Stimulated activated CD4-positive, alpha-beta T cell treated with anti-CD3 and anti-CD28 coated beads, Interleukin-1b, Interleukin-23, amount 100 ng/mL, for 24 hours (primary cell): ENCODE results near the gene ZNF804B.

Experiments
- DNase-seq, 4 experiments: peaks; one replicate each; pipeline ENCODE4 v3.0.0-alpha.2; 2020; ENCODE audit warnings: low read depth in 4 of 4, low spot score in 1 of 4

The ZNF804B gene

DNA sequence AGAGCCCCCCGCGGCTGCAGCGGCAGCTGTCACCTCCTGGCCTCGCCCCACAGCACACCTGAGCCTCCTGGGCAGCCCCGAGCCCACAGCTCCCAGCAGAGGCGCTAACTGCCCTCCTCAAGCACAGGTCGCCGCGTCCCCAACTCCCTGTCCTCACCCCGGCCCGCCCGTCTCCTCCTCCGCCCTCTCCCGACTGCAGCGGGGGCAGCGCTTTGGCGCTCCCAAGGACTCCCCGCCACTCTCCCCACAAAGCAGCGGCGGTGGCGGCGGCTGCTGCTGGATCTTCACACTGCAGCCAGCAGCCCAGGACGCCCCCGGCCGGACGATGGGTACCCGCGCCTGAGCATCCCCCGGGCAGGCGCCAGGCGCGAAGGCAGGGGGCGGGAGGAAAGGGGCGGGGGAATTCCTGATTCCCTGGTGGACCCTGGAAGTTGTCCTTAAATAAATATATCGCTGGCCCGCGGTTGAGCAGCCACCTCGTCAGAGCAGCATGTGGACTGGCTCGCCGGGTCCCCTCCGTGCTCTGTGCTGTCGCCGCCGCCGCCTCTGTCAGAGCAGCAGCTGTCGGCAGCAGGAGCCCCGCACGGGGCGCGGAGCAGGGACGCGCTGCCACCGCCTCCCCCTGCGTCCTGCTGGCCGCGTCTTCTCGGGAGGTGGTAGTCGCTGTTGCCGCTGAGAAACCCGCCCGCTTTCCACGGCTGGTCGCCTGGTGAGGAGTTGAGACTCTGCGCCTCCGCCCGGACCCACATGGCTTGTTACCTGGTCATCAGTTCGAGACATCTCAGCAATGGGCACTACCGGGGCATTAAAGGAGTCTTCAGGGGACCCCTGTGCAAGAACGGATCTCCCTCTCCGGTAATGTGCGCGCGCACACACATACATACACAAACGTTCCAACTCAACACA, at the start of gene ZNF804B:
TSS of gene ZNF804B (plus strand) at position 471 of the 906 bp plus-strand sequence. CDS start at position 748, 277 bp downstream.
- DNase-seq, result no peak

DNA sequence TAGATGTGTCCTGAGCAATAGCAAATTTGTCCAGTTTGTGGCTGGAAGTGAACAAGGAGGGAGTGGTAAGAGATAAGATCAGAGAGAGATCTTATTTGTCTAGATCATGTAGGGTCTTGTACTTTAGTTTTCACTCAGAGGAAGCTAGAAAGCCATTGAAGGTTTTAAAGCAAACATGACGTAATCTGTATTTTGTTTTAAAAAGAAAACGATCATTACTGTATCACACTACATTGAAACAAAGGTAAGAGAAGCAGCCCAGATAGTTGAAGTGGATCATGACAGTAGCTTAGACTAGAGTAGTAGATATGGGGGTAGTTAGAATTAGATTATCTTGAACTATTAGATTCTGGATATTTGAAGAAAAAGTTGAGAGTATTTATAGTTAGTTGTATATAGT, 23.6 kb upstream of the ZNF804B start:
- DNase-seq, result no peak

DNA sequence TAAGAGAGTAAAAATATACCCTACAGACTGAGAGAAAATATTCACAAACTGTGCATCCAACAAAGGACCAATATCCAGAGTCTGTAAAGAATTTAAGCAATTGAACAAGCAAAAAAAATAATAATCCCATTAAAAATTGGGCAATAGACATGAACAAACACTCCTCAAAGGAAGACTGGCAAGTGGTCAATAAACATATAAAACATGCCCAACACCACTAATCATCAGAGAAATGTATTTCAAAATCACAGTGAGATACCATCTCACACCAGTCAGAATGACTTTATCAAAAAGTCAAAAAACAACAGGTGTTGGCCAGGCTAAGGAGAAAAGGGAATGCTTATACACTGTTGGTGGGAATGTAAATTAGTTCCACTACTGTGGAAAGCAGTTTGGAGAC, 21.9 kb upstream of the ZNF804B start:
- DNase-seq, result no peak

DNA sequence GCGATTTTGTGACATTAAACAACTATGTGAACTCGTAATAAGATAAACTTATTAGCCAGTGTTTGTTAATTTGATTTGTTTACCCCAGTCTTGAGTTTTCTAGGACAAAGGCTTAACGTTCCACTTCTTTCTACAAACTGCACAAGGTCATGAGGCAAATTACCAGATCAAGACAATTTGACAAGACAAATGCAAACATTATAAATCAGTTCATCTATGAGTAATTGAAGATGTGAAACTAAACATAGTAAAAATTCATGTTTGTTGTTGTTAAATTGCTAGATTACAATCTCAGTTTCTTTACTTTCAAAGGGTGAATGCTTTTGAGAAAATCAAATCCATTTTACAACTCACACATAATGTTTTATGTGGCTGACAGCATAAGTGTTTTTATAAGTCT, 13.4 kb upstream of the ZNF804B start:
- no peak for DNase-seq

DNA sequence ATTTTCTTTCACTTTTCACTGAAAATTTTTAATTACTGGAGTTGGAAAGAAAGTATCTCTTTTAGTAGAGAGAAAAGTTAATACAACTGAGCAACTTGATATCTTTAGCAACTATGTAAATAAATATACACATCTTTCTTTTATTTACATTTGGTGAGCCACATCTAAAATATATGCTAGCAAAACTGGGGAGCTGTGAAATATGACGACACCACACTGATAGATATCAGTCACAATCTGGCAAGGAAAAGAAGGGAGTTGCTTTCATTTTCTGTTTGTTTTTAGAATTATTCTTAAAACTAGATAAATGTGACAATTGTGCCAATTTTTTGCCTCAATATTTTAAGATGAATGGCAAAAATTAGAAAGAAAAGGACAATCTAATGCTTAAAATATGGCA, 2.7 kb upstream of the ZNF804B start:
- no peak for DNase-seq

DNA sequence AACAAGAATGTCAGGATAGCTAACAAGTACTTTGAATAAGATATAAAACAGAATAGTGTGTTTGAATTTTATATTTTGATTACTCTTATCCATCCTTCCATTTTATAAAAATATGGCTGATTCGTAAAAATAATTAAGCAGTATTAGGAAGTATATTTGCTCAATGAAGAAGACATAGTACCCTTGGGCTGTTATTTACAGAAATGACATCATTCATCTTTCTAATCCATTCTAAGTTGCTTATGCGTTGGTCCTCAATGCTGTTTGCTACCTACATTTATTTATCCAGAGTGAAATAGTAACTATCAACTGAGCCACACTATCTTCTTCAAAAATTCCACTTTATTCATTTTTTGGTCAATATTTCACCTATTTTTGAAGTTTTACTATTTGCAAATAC, 2.1 kb upstream of the ZNF804B start:
- DNase-seq, result no peak

DNA sequence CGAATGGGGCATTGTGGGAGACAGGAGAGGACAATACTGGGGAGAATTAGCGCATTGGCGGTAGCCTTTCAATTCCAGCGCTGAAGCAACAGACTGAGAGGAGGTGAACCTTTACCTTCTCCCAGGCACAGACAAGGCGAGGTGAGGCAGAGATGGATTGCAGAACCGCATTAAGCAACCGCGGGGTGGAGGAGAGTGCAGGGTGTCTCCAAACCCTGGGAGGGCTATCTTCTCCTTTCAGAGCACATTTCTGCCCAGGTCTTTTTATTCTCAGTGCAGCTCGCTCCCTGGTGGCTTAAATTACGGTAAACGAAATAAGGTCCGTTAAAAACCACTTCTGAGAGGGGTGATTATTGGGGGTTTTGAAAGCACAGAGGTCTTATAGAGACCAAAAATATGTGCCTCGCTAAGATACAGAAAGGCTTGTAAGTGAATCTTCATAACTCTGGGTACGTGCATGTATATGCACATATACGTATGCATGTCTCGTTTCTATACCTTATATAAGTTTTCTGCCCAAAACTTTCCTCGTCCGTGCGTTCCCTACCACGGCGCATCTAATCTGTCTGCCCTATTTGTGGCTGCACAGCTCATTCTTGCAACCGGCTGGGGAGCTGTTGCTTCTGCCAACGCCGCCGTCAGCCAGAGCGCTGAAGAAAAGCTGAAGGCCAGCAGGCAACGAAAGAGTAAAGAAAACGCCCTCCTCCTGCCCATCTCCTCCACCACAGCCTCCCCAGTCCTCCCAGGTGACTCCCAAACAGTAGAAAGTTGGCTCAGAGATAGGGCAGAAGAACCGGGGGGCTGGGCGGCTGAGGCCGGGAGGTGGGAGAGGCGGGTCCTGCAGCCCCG, 895 bp upstream of the ZNF804B start:
- no peak for DNase-seq

DNA sequence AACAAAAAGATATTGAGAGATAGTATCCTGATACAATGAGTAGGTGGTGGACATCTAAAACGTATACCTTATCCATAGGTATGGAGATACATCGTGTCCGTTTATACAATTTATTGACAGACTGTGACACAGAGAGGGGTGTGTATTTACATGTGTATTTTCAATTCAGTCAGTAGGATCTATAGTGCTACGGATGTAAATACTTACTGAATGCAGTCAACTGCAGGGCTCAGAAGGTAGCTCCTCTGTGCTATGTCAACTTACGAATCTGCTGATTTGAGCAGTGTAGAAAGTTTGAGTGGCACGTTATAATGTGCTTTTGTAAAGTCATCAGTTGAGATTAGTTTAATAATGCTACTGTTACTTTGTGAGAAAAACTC, 626 bp downstream of the ZNF804B start:
- DNase-seq, result no peak

DNA sequence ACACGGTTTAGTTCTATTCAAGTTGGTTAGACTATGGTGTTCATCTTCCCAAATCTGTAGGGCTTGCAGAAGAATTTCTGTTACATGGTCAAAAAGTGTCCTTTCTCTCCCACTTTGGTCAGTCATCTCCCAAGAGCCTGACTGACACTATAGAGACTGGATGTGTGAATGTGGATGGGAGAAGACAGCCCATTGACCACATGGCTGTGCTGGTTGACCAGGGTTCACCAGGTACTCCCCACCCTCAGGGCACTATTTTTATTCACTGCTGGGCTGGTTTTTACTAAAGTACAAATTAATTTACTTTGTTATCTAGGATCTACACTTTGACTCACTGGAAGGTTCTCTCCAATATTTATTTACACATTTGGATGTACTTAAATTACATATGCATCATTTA, 2.3 kb downstream of the ZNF804B start:
- no peak for DNase-seq

DNA sequence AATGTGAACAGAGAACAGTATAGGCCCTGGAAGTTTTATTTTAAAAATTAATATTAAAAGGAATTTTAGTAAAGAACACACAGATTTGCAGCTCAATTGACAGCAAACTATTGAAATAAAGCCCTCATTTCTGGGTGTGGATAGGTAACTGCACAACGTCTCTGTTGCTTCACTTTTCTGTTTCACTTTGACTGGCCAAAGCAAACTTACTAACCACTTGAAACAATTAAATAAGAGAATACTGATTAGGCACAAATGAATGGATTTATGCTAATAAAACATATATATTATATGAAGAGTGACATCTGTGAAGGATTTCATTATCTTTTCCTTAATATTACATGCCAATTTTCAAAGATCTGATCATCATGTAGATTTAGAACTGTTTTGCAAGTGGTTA, 11.9 kb downstream of the ZNF804B start:
- no peak for DNase-seq

DNA sequence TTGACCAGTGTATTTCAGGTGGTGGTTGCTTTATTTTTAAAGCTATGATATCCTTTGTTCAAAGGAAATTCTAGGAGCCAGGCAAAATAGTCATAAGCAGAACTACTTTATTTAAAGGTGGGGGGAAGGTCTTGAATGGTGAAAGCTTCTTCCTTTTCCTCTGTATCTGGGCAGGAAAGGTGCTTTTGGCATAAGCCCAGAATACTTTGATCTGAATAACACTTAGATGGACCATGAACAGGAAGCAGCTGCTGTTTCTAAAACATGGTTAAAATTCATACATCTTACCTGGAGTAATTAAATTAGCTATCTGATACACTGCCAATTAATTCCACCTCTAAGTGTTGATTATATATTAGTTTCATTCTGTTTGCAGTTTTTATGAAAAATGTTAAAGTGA, 13.3 kb downstream of the ZNF804B start:
- DNase-seq, result no peak

DNA sequence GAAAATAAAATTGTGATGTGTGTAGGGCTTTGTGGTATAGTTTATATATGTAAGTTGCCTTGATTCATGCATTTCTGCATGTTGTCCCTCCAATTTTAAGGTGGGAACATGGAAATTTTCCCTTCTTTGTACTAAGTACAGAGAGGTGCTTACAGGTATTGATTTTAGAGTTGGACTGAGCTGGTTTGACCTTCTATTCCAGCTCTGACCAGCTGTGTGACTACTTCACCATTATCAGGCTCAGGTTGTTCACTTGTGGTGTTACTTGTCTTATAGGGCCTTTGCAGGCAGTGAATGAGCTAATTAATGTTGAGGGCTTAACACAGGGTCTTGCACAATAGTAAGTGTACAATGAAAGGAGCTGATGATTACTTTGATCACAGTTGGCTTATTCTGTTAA, 16.3 kb downstream of the ZNF804B start:
- no peak for DNase-seq

DNA sequence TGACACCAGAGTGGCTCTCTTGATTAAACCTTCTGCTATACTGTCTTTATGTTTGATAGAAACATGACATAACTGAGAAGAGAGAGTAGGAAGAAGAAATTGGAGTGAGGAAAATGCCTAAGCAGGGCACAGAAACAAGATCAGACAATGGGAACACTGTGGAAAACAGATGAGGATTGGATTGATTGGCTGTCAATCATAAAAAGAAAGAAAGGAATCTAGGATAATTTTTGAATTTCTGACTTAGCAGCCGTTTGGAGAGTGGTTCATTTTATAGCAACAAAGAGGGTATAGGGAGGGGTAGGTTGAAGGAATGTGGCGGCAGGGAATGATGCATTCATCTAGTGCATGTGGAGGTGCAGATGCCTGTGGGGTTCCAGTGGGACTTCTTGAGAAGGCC, 28.3 kb downstream of the ZNF804B start:
- no peak for DNase-seq

DNA sequence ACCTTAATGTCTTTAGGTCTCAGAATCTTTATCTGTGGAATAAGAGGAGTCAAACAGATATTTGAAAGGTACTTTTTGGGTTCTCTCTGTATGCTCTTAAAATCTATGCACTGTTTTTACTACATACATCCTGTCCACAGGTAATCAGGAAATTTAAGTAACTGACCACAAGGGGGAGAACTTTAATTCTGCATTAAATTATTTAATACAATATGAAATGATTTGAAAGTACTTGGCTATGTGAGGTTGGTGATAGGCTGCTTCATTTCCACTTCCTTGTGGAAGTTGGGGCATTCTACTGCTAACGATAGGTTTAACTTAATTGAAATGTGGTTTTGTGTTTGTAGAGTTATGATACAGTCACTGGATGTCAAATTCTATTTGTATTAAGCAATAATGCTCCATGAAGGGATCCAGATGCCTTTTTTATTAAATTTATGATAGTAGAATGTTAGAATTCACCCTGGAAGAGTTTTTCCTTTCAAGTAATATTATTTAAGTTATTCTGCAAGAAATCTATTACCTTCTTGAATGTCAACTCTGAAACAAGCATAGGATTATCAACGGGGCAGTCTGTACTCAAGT, 30.1 kb downstream of the ZNF804B start:
- no peak for DNase-seq

DNA sequence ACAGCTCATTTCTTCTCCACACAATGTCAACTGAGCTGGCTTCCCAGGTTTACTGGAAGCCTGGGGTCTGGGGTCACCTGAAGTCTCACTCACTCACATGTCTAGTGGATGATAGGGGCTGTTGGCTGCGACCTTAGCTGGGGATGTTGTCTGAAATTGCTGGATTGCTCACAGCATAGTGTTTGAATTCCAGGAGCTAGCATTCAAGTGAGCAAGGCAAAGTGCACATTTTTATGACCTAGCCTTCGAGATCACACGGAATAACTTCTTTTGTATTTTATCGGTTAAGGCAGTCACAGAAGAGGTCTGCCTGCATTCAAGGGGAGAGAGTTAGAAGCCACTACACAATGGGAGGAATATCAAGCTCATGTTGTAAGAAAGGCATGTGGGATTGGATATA, 32.4 kb downstream of the ZNF804B start:
- DNase-seq, result no peak

DNA sequence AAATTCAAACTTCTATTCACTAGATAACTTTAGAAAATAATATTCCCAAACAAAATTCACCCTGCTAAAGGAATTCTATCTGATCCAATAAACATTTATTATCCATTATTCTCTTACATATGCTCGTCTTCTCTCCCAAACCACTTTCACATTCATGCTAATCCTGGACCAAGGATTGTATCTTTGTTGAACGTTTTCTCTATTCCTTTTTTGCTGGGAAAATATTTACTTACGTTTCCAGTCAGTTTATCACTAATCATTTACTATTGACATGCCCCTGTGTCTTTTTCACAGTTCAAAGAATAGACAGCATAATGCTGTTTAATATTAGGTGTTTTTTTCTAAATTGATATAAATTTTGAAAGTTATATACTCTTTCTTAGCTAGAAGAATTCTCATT, 32.9 kb downstream of the ZNF804B start:
- no peak for DNase-seq

DNA sequence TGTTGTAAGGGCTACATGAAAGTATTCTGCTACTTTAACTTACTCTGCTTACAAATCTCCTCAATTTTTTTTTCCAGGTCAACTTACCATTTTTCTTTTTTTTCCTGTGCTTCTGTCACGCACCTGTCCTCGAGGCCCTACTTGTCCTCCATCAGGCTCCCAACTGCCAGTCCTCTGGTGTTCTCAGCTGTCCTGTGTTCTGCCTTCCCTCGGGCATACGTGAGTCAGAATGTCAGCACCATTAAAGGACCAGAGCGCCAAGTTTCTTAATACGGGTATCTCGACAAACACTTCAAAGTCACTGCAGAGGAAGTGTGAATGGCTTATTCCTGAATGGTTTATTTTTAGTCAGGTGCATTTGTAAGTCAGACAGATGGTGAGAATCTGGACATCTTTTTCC, 36.1 kb downstream of the ZNF804B start, which contains the start of gene TEX47:
TSS of gene TEX47 (minus strand) at position 185 of the 400 bp plus-strand sequence. CDS start 795 bp downstream, outside the sequence.
- no peak for DNase-seq

DNA sequence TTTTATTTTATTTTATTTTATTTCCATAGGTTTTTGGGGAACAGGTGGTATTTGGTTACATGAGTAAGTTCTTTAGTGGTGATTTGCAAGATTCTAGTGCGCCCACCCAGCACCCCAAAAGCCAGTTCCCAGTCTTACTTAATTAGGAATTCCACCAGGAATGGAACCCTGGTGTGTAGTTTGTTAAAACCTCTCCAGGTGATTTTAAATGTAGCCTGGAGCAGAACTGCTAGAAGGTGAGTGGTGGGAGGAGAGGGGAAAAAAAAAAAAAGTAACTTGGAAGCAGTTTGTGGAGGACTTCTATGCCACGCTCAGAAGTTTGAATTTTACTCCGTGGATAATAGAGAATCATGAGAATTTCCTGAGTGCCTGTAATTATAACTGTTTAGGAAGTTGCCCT, 41.5 kb downstream of the ZNF804B start:
- no peak for DNase-seq

DNA sequence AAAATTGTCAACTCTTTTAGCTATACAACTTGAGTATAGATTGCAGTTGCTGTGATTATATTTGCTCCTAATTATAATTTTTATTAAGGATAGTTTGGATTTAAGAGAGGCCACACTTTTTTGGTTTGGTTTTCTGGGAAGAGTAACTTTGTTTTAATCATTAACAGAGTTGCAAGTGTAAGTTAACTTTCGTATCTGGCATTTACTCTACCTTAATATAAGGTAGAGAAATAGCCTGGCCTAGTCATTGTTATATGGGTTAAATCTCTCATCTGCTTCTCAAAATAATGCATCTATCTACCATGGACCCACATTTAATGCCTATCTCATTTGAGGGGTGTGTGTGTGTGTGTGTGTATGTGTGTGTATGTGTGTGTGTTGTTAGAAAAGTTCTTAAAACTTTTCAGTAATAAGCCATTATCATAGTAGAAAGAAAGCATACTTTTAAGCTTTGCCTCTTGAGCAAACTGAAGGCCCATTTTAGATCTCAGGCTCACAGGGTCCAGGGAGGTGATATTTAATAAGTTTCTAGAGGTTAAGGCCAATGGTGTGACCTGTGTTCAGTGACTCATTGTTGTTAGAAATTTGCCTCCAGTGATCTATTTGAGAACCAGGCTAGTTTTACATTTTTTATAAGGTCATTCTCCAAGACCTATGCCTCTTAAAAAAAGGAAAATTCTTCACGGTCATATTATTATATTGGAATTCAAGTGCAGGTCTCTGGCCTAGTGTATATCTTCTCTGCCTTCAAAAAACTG, 47.0 kb downstream of the ZNF804B start:
- no peak for DNase-seq

DNA sequence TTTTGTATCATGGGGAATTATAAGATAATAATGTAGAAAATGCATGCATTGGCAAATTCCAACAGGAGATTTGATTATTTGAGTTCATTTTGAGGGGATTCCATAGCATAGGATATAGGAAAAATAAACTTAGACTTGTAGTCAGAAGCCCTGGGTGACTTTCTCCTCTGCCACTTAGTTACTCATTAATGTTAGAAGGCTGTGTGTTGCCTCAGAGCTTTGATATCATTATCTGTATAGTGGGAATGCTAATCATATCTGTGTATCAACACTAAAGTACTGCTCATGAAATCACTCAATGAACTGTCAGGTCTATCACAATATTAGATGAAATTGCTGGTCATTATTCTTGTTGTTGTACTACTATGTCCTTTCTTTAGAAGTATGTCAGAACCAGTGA, 59.1 kb downstream of the ZNF804B start:
- DNase-seq, result no peak

DNA sequence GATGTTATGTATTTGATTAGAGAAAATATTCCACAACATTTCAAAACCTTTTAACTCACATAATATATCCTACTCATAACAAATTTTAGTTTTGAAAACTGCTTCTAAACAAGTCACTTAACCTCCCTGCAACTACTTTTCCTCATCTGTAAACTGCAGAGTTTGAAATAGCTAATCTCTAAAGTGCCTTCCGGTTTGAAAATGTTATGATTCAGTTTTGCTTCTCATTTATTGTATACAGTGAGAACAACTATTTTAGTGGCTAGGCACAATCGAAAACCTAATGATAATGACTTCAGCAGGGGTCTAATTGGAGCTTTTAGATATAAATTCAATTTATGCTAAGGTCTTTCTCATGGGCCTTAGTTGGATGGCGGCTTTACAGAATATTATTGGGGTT, 66.7 kb downstream of the ZNF804B start:
- DNase-seq, result no peak
